Measurements from ENCODE around the gene QSER1. TPM values are rescaled to one million over a fixed set of nuclear protein-coding genes. Genes with fewer than 3 reads are reported as not detected.

The QSER1 gene
- total RNA-seq, 1 experiment from 2014 or later, result 48.0 TPM

GRCh38 chr11:32893093-32893342, 407 bp downstream of the QSER1 start:
- H3K9me2 ChIP-seq (ENCODE audit: insufficient read depth), result no peaks in the 10 kb centered on the region
- H3K9me3 ChIP-seq (ENCODE audit: control insufficient read depth in 1 of 2, insufficient read depth in 1 of 2, low read depth in 1 of 2, low read length in 2 of 2), result no peaks in the 10 kb centered on the region
- no peak for ATAC-seq
- no peaks in the 10 kb centered on the region for H3K36me3 ChIP-seq (ENCODE audit: control insufficient read depth in 1 of 2, insufficient read depth in 2 of 2, low read length in 2 of 2)
- DNase-seq (ENCODE audit: low read depth, low spot score), result no peak
- intact Hi-C loops (cut with micrococcal nuclease), result no loop called here
- H3K4me3 ChIP-seq (replicated peaks in 1 of 2; ENCODE audit: low read depth in 1 of 2, low read length in 2 of 2), result peak overlapping the region; percentile 85 to 91
- RAD21 ChIA-PET (ENCODE audit: low non-redundant PET in 1 of 2, low total read pairs in 2 of 2, uncharacterized antibody in 2 of 2, unreplicated experiment in 2 of 2), result no interaction called here
- no peak overlapping the region for H2AFZ ChIP-seq (ENCODE audit: low read depth, low read length, poor library complexity, severe bottlenecking)
- CTCF ChIA-PET, result interaction anchor here (1.8 kb wide), 1 partner anchor 84 kb away, joined by 7 read pairs; no protein-coding TSS in a partner anchor
- H4K20me1 ChIP-seq (ENCODE audit: insufficient read depth), result no peaks in the 10 kb centered on the region; the same call in 1 of the 2 replicates
- H3K4me1 ChIP-seq (ENCODE audit: control insufficient read depth in 1 of 2, insufficient read depth in 2 of 2, low read length in 2 of 2), result peaks cover 0 to 21% of the 10 kb centered on the region in 2 experiments; a peak in 3 of 4 replicates
- no peak for TF ChIP-seq EZH2 (IDR thresholded peaks at IDR 0.05)
- TF ChIP-seq ELF1 (IDR thresholded peaks at IDR 0.05; ENCODE audit: borderline replicate concordance, low read depth), result no peak
- no peak for TF ChIP-seq CEBPB (IDR thresholded peaks at IDR 0.05; ENCODE audit: low read depth)
- no peak for TF ChIP-seq SIN3A (IDR thresholded peaks at IDR 0.05; ENCODE audit: low read depth)
- TF ChIP-seq ATF3 (IDR thresholded peaks at IDR 0.05), result no peak
- no peak for TF ChIP-seq CBX3 (IDR thresholded peaks at IDR 0.05; ENCODE audit: low read depth)
- no peak for TF ChIP-seq REST (IDR thresholded peaks at IDR 0.05; ENCODE audit: low read depth)
- no peak for TF ChIP-seq EGR1 (IDR thresholded peaks at IDR 0.05; ENCODE audit: low read depth)
- TF ChIP-seq FOSL1 (IDR thresholded peaks at IDR 0.05; ENCODE audit: low read depth), result no peak
- peak overlapping the region; percentile 98 for H3K9ac ChIP-seq (ENCODE audit: low read length)
- H3K27ac ChIP-seq (ENCODE audit: low read depth, low read length), result peak overlapping the region; percentile 86
- BruUV-seq (replicated peaks), result no TSS peak
- POLR2A ChIA-PET, result no interaction called here
- H3K27me3 ChIP-seq (ENCODE audit: insufficient read depth, low read length), result no peaks in the 10 kb centered on the region
- peak overlapping the region; percentile 85 for H3K4me2 ChIP-seq (ENCODE audit: low read length)
- peaks cover 50% of the 10 kb centered on the region for H3K79me2 ChIP-seq (ENCODE audit: insufficient read depth, low read length)
